ENCODE results near the gene EGFR.

Gene EGFR

DNA sequence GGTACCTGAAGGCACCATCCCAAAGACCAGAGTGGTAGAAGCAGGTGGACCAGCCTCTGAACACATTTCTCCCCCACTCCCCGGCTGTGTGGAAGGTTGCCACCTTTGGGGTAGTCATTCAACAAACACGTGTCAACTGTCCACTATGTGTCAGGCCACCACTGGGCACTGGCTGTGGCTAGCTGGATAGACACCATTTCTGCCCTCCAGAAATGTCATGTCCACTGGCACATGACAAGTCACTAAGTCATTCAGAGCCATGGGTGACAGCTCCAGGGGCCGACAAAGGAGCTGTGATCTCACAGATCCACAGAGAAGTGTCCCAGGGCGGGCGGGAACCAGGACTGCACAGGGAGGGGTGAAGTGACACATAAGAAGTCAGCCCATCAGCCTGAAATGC is 99.6 kb downstream of the EGFR start:
- TF ChIP-seq, protein P1, sequence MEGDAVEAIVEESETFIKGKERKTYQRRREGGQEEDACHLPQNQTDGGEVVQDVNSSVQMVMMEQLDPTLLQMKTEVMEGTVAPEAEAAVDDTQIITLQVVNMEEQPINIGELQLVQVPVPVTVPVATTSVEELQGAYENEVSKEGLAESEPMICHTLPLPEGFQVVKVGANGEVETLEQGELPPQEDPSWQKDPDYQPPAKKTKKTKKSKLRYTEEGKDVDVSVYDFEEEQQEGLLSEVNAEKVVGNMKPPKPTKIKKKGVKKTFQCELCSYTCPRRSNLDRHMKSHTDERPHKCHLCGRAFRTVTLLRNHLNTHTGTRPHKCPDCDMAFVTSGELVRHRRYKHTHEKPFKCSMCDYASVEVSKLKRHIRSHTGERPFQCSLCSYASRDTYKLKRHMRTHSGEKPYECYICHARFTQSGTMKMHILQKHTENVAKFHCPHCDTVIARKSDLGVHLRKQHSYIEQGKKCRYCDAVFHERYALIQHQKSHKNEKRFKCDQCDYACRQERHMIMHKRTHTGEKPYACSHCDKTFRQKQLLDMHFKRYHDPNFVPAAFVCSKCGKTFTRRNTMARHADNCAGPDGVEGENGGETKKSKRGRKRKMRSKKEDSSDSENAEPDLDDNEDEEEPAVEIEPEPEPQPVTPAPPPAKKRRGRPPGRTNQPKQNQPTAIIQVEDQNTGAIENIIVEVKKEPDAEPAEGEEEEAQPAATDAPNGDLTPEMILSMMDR (IDR thresholded peaks at IDR 0.05; ENCODE audit: borderline replicate concordance, control extremely low read depth, extremely low read depth, insufficient read depth, missing control alignments), result no peak
- DNase-seq (ENCODE audit: low spot score), result no peak
- in situ Hi-C loops (cut with MboI; ENCODE audit: low sequenced_read_pairs, unreplicated experiment), result no loop called here

GRCh38 chr7:55119571-55119970 is 100.8 kb downstream of the EGFR start:
- in situ Hi-C loops (cut with MboI; ENCODE audit: low sequenced_read_pairs, unreplicated experiment), result no loop called here
- TF ChIP-seq, protein P1 (IDR thresholded peaks at IDR 0.05; ENCODE audit: borderline replicate concordance, control extremely low read depth, extremely low read depth, insufficient read depth, missing control alignments), result no peak
- DNase-seq (ENCODE audit: low spot score), result no peak

- in situ Hi-C loops (cut with MboI; ENCODE audit: low sequenced_read_pairs, unreplicated experiment), result no loop called here
- DNase-seq (ENCODE audit: low spot score), result no peak
- TF ChIP-seq, protein P1 (IDR thresholded peaks at IDR 0.05; ENCODE audit: borderline replicate concordance, control extremely low read depth, extremely low read depth, insufficient read depth, missing control alignments), result no peak
These were observed 101.3 kb downstream of the EGFR start for GRCh38 chr7:55120074-55120473.

DNA sequence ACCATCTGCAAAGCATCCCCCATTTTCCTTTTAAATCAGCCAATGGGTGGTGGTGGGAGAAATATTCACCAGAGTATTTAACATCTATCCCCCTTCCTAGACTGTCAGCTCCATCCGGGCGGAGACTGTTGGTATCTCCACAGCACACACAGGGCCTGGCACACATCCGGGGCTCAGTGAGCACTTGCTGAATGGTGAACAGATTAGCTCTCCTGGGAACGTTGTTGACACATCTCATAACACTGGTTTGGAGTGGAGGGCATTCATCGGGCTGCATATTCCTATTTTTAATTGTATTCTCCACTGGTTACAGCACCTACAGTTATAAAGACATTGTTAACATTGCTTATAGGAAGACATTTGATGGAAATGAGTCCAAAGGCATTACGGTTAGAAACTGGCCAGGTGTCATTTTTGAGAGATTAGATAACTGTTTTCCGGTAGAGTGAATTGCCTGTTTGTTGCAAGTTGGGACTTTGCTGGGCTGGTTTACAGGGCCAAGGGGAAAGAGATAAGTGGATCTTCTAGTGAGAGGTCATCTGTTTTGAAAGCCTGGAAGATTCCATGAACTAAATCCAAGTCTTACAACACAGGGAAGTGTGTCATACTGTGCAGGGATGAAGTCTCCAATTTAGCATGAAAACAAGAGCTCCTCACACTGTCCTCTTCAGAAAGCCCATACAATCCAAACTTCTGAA is 101.8 kb downstream of the EGFR start:
- in situ Hi-C loops (cut with MboI; ENCODE audit: low sequenced_read_pairs, unreplicated experiment), result no loop called here
- TF ChIP-seq, protein P1 (IDR thresholded peaks at IDR 0.05; ENCODE audit: borderline replicate concordance, control extremely low read depth, extremely low read depth, insufficient read depth, missing control alignments), result no peak
- no peak for DNase-seq (ENCODE audit: low spot score)

GRCh38 chr7:55121249-55121648 is 102.4 kb downstream of the EGFR start:
- no peak for DNase-seq (ENCODE audit: low spot score)
- TF ChIP-seq, protein P1 (IDR thresholded peaks at IDR 0.05; ENCODE audit: borderline replicate concordance, control extremely low read depth, extremely low read depth, insufficient read depth, missing control alignments), result no peak
- in situ Hi-C loops (cut with MboI; ENCODE audit: low sequenced_read_pairs, unreplicated experiment), result no loop called here

GRCh38 chr7:55122263-55122662 is 103.4 kb downstream of the EGFR start:
- in situ Hi-C loops (cut with MboI; ENCODE audit: low sequenced_read_pairs, unreplicated experiment), result no loop called here
- no peak for DNase-seq (ENCODE audit: low spot score)

More at GRCh38 chr7:55122263-55122662, 103.4 kb downstream of the EGFR start:
- TF ChIP-seq, protein P1 (IDR thresholded peaks at IDR 0.05; ENCODE audit: borderline replicate concordance, control extremely low read depth, extremely low read depth, insufficient read depth, missing control alignments), result no peak

All from GM13976 (cell line).